Amygdala (tissue), 56 donors: ENCODE measurements around the gene APOL2.
"Not testable (repeated sequence)": the region's sequence is repeated elsewhere in the genome, so short reads cannot be mapped to it uniquely, and the experiment has no call there.

Source experiments
- DNase-seq, 56 donors: peaks; one replicate each; lab custom pipeline; 2025; lab: John Stamatoyannopoulos, UW

Gene APOL2

DNA sequence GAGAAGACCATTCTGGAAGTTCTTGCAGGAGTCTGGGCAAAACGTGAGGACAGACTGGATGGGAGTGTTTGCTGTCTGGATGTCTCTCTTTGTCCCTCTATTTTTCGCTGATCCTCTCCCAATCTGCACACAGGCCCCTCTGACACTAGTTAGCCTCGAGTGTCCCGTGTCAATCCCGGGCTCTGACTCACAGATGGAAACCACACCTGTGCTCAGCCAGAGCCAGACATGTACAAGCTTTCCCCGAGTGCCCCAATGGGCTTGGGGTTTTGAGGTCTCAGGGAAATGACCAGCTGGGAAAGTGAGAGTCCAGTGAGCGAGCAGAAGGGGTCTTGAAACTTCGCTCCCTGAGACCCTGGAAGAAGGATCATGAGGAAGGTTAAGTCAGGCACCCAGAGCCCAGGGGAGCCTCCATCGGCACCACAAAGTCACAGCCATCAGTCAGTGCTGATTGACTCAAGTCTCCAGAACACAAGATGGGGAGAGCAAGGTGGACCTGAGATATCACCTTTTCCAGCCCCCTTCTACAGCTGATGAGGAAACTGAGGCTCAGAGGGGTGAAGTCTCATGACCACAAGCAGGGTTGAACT, 13.9 kb downstream of the APOL2 start:
- DNase-seq: no peak

DNA sequence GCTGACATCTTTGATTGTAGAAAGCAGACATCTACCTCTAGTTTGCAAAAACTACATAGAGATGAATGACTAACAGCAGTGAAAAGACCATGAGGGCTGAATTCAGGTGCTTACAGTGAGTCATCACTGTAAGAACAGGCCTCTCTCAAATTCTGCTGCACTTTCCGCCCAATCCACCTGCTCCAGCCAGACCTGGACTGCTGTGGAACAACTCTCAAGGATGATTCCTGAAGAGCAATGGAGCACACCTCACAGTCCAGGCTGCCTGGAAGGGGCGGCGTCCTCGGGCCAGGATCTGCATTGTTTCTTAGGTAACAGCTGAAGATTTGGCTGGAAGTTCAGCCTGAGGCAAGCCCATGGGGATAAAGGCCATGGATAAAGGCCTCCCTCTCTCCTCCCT, 15.1 kb downstream of the APOL2 start:
- DNase-seq: no peak

DNA sequence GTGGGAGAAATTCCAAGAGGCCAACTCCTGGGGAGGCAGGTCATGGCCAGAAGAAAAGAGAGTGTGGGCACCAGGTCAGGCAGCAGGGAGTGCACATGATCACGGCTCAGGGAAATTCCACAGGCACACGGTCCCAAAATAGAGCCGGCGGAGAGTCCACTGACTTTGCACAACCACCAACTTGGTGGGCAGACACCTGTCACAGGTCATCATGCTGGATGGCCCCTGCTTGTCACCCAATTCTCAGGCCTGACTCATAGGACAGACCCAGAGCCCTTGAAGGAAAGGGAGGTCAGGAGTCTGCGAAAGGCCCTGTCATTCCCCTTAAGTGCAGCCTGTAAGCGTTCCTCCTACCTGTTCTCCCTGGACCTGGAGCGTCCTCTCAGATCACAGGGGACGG, 15.8 kb downstream of the APOL2 start:
- DNase-seq: no peak

- no peak for DNase-seq
Measured at GRCh38 chr22:36222887-36223450, 16.4 kb downstream of the APOL2 start.

GRCh38 chr22:36221799-36222751, 17.3 kb downstream of the APOL2 start:
- peak in 14 of 56 donors; percentile 8 to 63 (median 24) for DNase-seq

DNA sequence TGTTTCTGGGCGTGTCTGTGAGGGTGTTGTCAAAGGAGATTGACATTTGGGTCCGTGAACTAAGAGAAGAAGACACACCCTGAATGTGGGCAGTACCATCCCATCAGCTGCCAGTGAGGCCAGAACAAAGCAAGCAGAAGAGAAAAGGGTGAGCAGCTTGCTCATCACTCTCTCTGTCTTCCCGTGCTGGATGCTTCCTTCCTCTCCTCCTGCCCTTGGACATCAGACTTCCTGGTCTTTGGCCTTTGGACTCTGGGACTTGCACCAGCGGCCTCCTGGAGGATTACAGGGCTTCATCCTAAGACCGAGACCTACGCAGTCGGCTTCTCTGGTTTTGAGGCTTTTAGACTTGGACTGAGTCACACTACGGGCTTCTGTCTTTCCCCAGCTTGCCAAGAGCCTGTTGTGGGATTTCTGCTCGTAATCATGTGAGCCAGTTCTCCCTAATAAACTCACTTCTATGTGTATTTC, 18.8 kb downstream of the APOL2 start:
- DNase-seq: peak in 2 of 56 donors; percentile 25 to 37

GRCh38 chr22:36218648-36219193, 20.6 kb downstream of the APOL2 start:
- no peak for DNase-seq

DNA sequence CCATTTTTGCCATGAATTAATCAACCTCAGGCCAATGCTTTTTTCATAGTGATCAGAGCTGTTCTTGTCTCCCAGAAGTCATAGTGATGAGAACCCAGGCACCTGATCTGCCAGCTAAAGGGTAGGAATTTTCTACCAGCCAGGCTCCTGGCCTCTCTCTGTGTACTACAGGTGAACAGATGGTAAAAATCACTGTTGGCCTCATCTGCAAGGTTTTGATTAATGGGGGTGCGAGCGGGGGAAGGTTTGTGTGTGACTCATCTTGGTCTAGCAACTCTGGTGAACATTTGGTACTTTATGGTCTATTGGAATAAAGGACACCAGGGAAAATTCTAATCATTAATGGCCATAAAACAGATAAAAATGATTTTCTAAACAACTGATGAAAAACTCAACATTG, 23.3 kb downstream of the APOL2 start:
- no peak for DNase-seq

- no peak for DNase-seq
Measured at GRCh38 chr22:36213586-36213985, 25.7 kb downstream of the APOL2 start.

GRCh38 chr22:36212901-36213300, 26.4 kb downstream of the APOL2 start:
- DNase-seq: no peak

GRCh38 chr22:36211237-36211861, 28.0 kb downstream of the APOL2 start:
- peak in 2 of 56 donors; percentile 5 to 15 for DNase-seq

DNA sequence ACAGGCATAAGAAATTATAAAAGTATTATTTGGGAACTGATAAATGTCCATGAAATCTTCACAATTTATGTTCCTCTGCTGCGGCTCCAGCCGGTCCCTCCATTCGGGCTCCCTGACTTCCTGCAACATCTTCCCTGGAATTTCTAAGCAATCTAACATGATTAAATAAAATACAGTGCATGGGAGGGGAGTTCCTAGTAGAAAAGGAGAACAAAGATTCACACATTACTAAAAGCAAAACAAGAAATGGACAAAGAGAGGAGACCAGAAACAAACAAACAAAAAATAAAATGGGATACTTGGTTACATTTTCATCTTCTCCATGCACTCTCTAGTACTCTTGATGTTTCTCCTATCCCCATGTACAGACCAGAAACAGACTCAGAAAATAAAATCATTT, 29.1 kb downstream of the APOL2 start:
- DNase-seq: no peak

DNA sequence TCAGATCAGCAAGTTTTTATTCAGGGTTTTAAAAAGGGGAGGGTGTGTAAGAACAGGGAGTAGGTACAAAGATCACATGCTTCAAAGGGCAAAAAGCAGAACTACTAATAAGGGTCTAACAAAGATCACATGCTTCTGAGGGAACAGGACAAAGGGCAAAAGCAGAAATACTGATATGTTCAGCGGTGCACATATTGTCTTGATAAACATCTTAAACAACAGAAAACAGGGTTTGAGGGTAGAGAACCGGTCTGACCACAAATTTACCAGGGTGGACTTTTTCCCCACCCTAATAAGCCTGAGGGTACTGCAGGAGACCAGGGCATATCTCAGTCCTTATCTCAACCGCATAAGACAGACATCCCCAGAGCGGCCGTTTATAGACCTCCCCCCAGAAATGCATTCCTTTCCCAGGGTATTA, 29.8 kb downstream of the APOL2 start:
- DNase-seq: not testable (repeated sequence)

DNA sequence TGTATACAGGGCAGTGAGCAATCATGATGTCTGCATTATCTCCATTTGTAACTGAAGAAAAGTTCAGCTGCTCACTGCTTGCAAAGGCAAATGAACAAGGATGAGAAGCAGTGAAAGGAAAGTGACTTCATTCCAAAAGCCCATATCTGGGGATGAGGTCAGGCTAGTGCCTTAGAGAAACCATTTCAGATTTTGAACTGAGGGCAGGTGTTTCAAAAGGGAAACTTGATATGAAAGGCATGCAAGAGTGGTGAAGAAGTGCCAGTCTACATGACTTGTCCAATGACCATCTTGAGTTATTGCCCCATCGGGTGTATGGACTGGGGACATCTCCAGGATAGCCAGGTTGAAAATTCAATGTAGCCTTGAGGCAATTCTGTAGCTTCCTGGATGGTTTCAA, 30.4 kb downstream of the APOL2 start:
- DNase-seq: no peak

- DNase-seq: no peak
Measured at GRCh38 chr22:36208162-36208765, 31.1 kb downstream of the APOL2 start.

DNA sequence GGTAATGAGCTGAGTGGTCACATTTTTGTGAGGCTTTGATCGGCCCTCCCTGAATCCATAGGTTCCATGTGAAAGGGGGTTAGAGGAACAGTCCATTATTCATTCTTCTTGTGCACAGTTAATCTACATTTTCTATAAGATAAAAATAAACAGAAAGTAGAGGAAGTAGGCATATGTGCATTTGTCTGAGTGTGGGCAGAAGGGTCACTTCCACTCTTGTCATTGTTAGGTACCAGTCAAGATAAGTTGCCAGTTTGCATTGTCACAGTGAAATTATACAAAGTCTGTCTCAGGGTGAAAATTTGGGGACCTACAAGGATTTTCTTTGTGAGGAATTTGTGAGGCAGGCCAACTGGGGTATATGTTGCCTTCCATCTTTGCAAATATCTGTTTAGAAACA, 33.1 kb downstream of the APOL2 start:
- DNase-seq: no peak

- not testable (repeated sequence) for DNase-seq
Measured at GRCh38 chr22:36205573-36205972, 33.8 kb downstream of the APOL2 start.

DNA sequence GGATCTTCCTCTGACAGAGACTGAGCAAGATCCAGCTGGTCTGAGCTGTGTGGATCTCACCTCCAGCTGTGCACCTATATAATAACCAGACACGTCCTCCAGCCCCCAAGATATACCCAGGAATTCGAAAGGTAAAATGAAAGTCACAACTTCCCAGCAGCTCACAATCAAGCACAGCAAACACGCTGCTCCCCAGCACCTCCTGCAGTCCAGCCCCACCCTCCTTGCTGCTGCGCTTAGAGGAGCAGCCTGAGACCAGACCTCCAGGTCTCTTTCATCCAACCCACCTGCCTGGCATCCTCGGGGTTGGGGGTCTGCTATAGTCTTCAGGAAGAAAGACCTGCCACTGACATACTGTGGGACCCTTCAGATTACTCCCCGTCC, 34.7 kb downstream of the APOL2 start:
- no peak for DNase-seq

DNA sequence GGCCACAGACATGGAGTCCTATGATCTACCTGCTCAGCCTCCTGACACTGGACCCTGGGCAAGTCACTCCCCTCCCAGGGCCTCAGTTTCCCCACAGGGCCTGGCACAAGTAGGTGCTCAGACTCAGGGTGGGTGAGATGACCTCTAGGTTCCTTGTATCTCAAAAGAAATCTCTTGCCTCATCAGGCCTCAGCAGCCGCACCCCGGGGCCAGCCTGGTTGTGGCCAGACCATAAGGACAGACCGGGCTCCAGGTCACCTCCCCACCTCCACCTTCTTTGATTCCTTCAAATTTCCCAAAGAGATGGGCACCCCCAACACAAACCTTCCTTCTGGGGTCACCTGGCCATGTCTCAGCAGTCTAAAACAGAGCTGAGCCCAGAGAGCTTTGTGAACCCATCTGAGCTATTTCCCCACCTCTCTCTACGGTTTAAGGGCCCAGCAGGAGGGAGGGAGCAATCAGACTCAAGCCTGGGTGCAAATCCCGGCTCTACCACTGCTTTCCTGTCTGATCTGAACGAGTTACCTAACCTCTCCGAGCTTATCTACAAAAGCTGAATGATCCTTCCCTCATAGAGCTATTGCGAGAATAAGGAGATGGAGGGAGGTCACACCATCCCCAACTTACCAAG, 35.2 kb downstream of the APOL2 start:
- DNase-seq: no peak

DNA sequence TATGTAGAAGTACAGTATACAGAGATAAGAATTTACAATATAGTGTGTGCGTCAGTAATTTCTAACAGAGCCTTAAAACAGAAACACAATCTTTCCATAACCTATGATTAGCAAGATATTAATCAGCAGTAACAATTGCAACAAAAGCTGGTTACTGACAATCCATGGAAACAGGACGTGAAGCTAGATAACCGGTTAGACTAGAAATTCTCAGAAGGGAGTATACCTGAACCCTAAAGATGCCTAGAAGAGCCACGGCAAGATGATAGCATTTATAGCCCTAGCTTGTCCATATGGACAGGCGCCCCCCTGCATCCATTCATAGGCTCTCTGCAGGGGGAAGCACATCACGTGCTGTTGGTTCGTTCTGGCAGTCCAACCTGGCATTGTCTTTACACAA, 35.9 kb downstream of the APOL2 start:
- not testable (repeated sequence) for DNase-seq
